MM.1S (cell line): ENCODE results near the gene MCM6.
"Not testable (repeated sequence)": the region's sequence is repeated elsewhere in the genome, so short reads cannot be mapped to it uniquely, and the experiment has no call there.

Source experiments
- EZH2 ChIP-seq: fragments of 300-600 bp; sonication (generic); optimal IDR thresholded peaks from 2 replicates; pipeline ENCODE3; 2017; ENCODE audit warnings: low read depth, mild to moderate bottlenecking, antibody characterized with exemption, low read length, mixed read lengths
- TF ChIP-seq, protein P1 (sequence below): fragments of 300-600 bp; sonication (generic); IDR thresholded peaks from 2 replicates; pipeline ENCODE4 v1.5.1; 2016; ENCODE audit warnings: antibody characterized with exemption, low read length, mixed read lengths

DNA sequence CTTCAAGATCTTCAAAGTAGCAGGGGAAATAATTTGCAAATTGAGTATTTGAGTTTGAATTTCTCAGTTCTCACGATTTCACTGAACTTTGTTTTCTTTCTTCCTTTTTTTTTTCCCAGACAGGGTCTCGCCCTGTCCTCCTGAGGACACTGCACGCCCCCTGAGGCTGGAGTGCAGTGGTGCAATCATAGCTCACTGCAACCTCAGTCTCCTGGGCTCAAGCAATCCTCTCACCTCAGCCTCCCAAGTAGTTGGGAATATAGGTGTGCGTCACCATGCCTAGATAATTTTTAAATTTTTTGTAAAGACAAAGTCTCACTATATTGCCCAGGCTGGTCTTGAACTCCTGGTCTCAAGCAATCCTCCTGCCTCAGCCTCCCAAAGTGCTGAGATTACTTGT, 80.6 kb downstream of the MCM6 start:
- TF ChIP-seq, protein P1, sequence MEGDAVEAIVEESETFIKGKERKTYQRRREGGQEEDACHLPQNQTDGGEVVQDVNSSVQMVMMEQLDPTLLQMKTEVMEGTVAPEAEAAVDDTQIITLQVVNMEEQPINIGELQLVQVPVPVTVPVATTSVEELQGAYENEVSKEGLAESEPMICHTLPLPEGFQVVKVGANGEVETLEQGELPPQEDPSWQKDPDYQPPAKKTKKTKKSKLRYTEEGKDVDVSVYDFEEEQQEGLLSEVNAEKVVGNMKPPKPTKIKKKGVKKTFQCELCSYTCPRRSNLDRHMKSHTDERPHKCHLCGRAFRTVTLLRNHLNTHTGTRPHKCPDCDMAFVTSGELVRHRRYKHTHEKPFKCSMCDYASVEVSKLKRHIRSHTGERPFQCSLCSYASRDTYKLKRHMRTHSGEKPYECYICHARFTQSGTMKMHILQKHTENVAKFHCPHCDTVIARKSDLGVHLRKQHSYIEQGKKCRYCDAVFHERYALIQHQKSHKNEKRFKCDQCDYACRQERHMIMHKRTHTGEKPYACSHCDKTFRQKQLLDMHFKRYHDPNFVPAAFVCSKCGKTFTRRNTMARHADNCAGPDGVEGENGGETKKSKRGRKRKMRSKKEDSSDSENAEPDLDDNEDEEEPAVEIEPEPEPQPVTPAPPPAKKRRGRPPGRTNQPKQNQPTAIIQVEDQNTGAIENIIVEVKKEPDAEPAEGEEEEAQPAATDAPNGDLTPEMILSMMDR = not testable (repeated sequence)
- not testable (repeated sequence) for TF ChIP-seq EZH2
